Gastroesophageal sphincter (tissue), 3 donors: ENCODE measurements around the gene SASH3.

ENCODE experiments used
- CTCF ChIP-seq, 4 experiments: fragments of 200-600 bp in 2 of 4; fragments of 450-650 bp in 2 of 4; sonication (generic) in 1 of 4; IDR thresholded peaks; one replicate each; pipeline ENCODE4 v1.5.1; 2017 to 2019; ENCODE audit warnings: antibody characterized with exemption in 4 of 4, mild to moderate bottlenecking in 2 of 4, moderate library complexity in 2 of 4
- EP300 ChIP-seq: sonication (generic); formaldehyde crosslinking; IDR thresholded peaks from one replicate; pipeline ENCODE4 v1.6.1; 2017; ENCODE audit warnings: antibody characterized with exemption, mild to moderate bottlenecking
- POLR2AphosphoS5 ChIP-seq: sonication (generic); formaldehyde crosslinking; IDR thresholded peaks from one replicate; pipeline ENCODE4 v1.6.1; 2017; ENCODE audit warnings: antibody characterized with exemption

DNA sequence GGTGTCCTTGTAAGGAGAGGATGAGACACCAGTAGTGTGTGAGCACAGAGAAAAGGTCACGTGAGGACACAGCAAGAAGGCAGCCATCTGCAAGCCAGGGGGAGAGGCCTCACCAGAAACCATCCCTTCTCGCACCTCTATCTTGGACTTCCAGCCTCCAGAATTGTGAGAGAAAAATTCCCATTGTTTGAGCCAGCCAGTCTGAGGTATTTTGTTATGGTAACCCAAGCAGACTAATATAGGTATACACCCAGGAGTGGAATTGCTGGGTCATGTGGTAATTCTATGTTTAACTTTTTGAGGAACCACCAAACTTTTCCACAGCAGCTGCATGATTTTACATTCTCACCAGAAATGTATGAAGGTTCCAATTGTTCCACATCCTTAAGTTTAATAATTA, 38.4 kb downstream of the SASH3 start:
- TF ChIP-seq CTCF (IDR thresholded peaks at IDR 0.05) (no peak), EP300 (no peak), POLR2AphosphoS5 (no peak)
